AML-193 (cell line): Measurements from ENCODE around the gene SMIM30.
"Not testable (repeated sequence)": the region's sequence is repeated elsewhere in the genome, so short reads cannot be mapped to it uniquely, and the experiment has no call there.

Experiments
- DNase-seq, 2 experiments: peaks; one replicate each; lab custom pipeline; 2025; lab: John Stamatoyannopoulos, UW

Gene SMIM30, protein sequence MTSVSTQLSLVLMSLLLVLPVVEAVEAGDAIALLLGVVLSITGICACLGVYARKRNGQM

DNA sequence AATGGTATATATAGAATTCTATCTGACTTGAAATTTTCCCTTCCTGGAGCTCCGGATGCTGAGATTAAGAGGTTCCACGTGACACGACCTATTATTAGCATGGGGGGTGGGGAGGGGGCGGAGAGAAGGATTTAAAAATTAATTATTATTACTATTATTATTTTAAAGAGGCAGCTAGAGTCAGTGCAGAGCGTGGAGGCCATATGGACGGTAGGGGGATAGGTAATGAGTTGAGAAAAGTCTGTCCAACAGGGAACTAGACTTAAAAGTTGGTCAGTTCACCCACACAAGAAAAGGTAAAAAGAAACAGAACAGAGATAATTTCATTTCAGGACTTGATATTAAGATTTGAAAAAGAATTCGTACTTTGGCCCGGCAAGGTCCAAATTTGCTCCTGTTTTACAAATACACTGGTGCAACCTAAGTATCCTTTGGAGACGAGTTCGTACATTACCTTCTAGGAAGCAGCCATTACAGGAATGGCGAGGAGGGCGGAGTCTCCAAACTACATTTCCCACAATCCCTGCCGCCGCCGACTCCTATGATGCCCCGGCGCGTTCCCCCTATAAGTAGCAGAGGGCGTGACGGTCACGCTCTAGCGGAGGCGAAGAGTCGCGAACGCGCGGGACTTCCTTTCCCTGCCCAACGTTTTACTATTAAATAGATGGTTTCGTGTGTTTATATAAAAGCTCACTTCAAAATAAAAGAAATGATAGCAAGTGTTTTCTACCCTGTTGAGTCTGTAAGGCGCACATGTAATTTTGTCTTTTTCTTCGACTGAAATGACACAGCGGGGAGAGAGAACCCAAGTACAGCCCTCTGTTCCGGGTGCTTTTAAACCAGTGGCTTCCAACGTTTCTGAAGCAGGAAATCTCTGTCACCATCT, at the start of gene SMIM30:
SMIM30 (minus strand) TSS at position 481 of the 886 bp plus-strand sequence. CDS start 976 bp downstream, outside the sequence.
- peak; percentile 88 to 89 for DNase-seq

- not testable (repeated sequence) for DNase-seq
These were observed 47.8 kb upstream of the SMIM30 start for GRCh38 chr7:113166176-113166575.

- no peak for DNase-seq
These were observed 42.7 kb upstream of the SMIM30 start for GRCh38 chr7:113161050-113161449.

GRCh38 chr7:113159746-113160339, 41.5 kb upstream of the SMIM30 start:
- DNase-seq = peak; percentile 44 to 62

- DNase-seq = no peak
These were observed 40.4 kb upstream of the SMIM30 start for GRCh38 chr7:113158756-113159155.

GRCh38 chr7:113154117-113154516, 35.8 kb upstream of the SMIM30 start:
- DNase-seq = no peak

DNA sequence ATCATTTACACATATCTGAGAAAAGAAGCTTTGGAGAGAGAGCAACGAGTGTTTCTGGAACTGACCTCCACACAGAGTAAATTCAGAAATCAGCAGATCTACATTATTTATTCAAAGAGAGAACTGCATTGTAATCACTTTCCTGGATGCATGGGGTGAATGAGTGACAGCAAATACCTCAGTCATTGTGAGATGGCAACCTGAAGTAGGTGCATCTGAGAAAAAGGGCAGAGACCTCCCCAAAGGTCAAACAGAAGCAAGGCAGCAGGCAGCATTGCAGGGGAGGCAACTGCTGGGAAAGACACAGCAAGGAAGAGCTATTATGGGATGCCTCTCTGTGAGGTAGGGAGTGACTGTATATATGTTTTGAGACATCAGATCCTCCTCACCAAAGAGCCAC, 26.5 kb upstream of the SMIM30 start:
- no peak for DNase-seq

DNA sequence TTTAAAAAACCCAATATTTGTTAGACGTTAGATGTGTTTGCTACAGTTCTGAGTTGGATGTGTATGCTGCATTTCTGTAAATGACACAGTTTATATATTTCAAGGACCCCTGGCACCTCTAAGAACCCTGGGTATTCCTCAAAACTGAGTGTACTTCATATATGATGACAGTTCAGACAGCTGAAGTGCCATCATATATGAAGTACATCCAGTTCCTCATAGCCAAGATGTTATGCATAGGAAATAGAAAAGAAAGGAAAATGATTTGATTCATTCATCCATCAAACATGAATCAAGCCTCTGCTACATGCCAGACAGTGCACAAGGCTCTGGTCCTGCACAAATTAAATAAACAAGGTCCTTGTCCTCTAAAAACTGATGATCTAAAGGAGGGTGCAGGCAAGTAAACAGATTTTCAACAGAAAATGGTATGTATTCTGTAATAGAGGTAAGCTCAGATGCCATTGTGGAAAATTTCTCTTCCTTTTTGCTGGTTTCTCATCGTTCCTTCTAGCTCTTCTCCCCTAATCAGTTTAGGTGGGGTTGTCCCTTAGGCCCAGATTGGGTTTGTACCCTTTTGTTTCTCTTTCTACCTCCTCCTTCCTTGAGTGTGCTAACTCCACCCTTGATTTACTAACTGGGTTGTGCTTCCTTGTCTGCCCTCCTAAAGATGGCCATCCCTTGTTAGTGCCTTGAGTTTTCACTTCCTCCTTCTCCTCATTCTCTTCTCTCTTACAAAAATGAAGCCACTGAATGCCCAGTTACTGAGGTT, 25.3 kb upstream of the SMIM30 start:
- peak in 1 of 2 experiments; percentile 3 for DNase-seq

GRCh38 chr7:113142385-113143119, 24.2 kb upstream of the SMIM30 start:
- peak; percentile 70 to 80 for DNase-seq

GRCh38 chr7:113141803-113142202, 23.4 kb upstream of the SMIM30 start:
- no peak for DNase-seq

- no peak for DNase-seq
These were observed 22.6 kb upstream of the SMIM30 start for GRCh38 chr7:113140956-113141355.

GRCh38 chr7:113137241-113137640, 18.9 kb upstream of the SMIM30 start:
- DNase-seq = no peak

GRCh38 chr7:113134025-113134424, 15.7 kb upstream of the SMIM30 start:
- DNase-seq = no peak

DNA sequence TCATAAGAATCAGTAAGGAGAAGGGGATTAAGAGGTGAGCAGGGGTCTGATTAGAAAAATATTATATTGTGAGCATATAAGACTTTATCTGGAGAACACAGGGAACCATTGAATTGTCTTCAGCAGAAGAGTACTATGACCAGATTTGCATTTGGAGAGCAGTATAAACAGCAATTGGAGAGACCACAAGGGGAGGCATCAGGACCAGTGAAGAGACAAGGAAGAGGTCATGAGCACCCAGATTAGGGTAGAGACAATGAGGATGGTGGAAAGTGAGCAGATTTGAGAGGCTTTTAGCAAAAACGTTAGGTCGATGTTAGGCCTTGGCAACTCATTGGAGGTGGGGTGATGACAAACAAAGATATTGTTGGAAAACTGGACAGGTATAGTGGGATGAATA, 13.0 kb upstream of the SMIM30 start:
- no peak for DNase-seq

DNA sequence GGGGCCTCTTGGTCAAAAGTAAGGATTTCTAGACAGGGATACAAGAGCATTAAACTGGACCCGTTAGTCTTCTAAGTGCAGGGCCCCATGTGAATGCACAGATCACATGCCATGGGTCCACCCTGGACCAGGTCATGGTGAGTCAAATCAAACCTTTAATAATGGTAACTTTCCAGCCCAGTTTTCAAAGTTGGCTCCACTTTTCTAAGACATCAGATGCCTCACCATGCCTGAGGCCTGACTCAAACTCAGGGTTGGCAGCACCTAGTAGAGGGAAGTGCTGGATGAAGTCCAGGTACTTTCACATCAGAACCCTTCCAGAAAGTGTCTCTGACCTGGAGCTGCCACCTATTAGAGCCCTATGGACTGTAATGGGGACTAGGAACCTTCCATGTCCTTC, 9.7 kb upstream of the SMIM30 start:
- no peak for DNase-seq

DNA sequence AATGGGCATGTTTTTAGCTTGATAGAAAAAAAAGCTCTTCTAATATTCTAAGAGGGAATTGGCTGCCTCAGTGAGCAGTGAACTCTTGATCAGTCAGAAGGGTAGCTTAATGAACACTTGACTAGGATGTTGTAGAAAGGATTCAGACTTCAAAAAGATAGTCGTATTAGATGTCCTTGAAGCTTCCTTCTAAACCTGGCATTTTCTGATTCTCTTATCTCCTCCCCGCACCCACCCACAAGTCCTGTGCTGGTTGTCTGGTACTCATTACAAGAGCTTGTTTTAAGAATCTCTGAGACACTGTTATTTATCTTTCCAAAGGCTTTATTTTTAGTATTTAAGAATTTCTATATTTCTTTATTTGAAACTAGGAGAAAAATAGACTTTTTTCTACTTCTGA, 7.4 kb upstream of the SMIM30 start:
- no peak for DNase-seq

DNA sequence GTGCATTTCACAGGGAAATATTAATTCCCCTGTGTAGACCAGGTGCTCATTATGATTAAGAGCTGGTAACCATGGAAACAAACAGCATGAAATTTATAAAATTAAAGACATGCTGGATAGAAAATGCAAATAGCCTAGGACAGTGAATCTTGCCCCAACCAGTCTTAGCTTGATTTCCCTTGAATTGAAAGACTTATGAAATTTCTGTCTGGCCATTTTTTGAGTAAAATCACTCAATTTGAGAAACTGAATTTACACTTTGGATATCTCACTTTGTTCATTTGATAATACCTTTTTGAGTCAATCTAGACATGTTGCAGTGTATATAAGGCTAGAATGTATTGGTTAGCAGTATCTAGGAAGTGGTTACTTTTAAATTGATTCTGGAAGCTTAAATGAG, 4.4 kb upstream of the SMIM30 start:
- DNase-seq = no peak

DNA sequence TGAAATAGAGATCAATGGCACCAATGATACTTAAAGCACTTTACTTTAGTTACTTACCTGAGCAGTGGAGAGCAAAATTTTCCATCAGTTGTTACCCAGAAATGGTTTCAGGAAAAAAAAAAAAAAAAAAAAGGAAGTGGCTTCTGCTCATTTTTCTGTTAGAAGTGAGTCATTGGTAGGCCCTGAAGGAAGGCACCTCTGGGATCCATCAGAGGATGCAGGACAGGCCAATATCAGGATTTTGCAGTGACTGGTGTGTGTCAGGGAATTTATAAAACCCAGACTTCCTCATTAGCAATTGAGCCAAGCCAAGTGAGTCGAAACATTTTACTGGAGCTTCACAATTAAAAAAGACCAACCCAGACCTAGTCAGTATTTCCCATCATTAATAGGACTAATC, 2.3 kb upstream of the SMIM30 start:
- peak; percentile 39 to 49 for DNase-seq

DNA sequence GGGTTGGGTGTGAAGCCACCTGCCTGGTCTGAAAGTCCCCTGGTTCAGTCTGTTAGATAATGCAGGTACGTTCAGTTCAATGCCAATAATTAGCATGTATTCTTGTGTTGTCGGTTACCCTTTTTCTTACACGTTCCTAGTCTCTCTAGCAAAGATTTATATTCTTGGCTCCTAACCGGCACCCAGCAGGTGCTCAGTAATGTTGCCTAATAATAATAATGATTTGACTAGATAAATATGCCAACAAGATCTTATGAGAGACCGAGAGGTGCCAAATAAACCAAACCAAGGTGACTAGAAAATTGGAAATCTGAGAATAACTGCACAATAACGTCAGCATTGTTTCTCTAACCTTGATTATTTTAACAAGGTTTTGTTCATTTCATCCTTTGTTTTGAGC, 1.1 kb upstream of the SMIM30 start:
- no peak for DNase-seq

DNA sequence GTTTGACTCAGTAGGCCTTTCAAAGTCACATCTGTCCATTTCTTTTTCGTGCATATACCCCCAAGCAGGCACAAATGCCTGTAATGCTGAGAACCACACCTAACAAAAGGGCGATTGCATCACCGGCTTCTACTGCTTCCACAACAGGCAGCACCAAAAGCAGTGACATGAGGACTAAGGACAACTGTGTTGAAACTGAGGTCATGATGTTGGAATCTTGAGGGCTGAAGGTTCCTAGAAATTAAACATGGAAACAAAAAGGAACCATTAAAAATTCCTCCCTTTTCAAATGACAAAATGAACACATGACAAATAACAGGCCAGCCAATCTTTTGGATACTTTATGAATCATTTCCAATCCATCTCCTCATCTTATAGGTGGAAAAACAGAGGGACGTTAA, 980 bp downstream of the SMIM30 start:
- peak; percentile 20 to 23 for DNase-seq

DNA sequence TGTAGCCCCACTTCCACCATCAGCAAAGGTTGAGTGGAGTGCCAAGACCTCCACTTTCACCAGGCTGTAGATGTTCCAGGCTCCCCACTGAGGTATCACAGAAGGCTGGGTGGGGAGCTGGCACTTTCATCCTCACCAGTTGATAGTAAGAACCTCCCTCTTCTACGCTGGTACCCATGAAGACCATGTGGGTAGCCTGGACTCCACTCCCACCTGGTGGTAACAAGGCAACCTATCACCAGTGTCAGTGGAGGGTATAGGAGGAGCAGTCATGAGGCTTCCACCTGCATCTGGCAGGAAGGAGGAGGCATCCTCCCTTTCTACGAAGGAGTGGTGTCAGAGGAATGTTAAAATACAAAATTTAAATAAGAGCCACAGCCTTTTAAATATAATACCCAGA, 4.4 kb downstream of the SMIM30 start:
- DNase-seq = no peak

DNA sequence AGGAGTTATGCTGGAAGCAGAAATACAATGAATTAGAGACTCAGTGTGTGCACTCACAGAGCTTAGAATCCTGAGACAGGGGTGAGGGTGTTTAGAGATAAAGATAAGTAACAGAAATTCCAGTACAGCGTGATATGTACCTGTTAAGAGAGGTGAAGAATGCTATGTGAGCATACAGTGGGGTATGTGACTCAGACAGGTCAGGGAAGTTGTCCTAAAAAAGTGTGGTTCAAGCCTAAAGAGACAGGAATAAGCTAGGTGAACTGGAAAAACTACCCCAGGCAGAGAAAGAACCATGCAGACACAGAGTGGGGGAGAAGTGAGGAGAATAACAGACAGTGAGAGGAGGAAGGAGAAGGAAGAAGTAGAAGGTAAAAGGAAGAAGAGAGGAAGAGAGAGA, 8.6 kb downstream of the SMIM30 start:
- DNase-seq = no peak
